WERI-Rb-1 (cell line): ENCODE measurements around the gene KSR1.

Source experiments
- DNase-seq: peaks from one replicate; pipeline ENCODE4 v3.0.0-alpha.2; 2020
- H3K27ac ChIP-seq: fragments of 250-450 bp; sonication (Bioruptor Pico); 2 replicates; pipeline ENCODE4 v1.5.1; 2020; ENCODE audit warnings: mild to moderate bottlenecking, moderate library complexity
- H3K27me3 ChIP-seq: fragments of 250-450 bp; sonication (Bioruptor Pico); 2 replicates; pipeline ENCODE4 v1.5.1; 2021; ENCODE audit warnings: mild to moderate bottlenecking, low read depth, moderate library complexity; ENCODE audit not compliant: insufficient read depth, severe bottlenecking
- H3K36me3 ChIP-seq: fragments of 250-450 bp; sonication (Bioruptor Pico); 2 replicates; pipeline ENCODE4 v1.5.1; 2020; ENCODE audit warnings: mild to moderate bottlenecking, moderate library complexity
- H3K4me3 ChIP-seq: 2 replicates; pipeline ENCODE4 v1.5.1; 2011; ENCODE audit warnings: low read depth, mild to moderate bottlenecking, control low read depth, low read length
- H3K9me3 ChIP-seq: fragments of 250-450 bp; sonication (Bioruptor Pico); 2 replicates; pipeline ENCODE4 v1.5.1; 2021; ENCODE audit warnings: mild to moderate bottlenecking, moderate library complexity; ENCODE audit not compliant: severe bottlenecking
- CTCF ChIP-seq: IDR thresholded peaks from 2 replicates; pipeline ENCODE4 v1.5.1; 2011; ENCODE audit warnings: low read depth, mild to moderate bottlenecking, control low read depth, inconsistent platforms, low read length

The KSR1 gene

GRCh38 chr17:27414271-27414670, 42.0 kb upstream of the KSR1 start:
- Histone ChIP-seq H3K9me3 (no peaks in the 10 kb centered on the region), H3K27ac (no peak overlapping the region), H3K36me3 (no peaks in the 10 kb centered on the region), H3K27me3 (no peaks in the 10 kb centered on the region), H3K4me3 (no peak overlapping the region)
- DNase-seq: no peak
- no peak for TF ChIP-seq CTCF

- H3K27ac ChIP-seq: no peak overlapping the region
- peak; percentile 38; the same call in 1 of the 2 replicates for TF ChIP-seq CTCF
- H3K4me3 ChIP-seq: no peak overlapping the region
- no peaks in the 10 kb centered on the region for H3K9me3 ChIP-seq
- no peak for DNase-seq
- H3K27me3 ChIP-seq: no peaks in the 10 kb centered on the region
- no peaks in the 10 kb centered on the region for H3K36me3 ChIP-seq
Observed at GRCh38 chr17:27414694-27415093, 41.6 kb upstream of the KSR1 start.

- Histone ChIP-seq H3K4me3 (no peak overlapping the region), H3K27ac (no peak overlapping the region), H3K36me3 (no peaks in the 10 kb centered on the region), H3K27me3 (no peaks in the 10 kb centered on the region), H3K9me3 (no peaks in the 10 kb centered on the region)
- TF ChIP-seq CTCF: no peak
- DNase-seq: peak; percentile 17
Observed at GRCh38 chr17:27415120-27415795, 41.0 kb upstream of the KSR1 start.

GRCh38 chr17:27417596-27418365, 38.5 kb upstream of the KSR1 start:
- H3K27ac ChIP-seq: no peak overlapping the region
- TF ChIP-seq CTCF: no peak
- no peak for DNase-seq
- no peaks in the 10 kb centered on the region for H3K9me3 ChIP-seq
- H3K4me3 ChIP-seq: no peak overlapping the region
- no peaks in the 10 kb centered on the region for H3K36me3 ChIP-seq
- H3K27me3 ChIP-seq: no peaks in the 10 kb centered on the region

GRCh38 chr17:27418366-27418615, 38.0 kb upstream of the KSR1 start:
- H3K9me3 ChIP-seq: no peaks in the 10 kb centered on the region
- DNase-seq: no peak
- H3K27me3 ChIP-seq: no peaks in the 10 kb centered on the region
- no peak overlapping the region for H3K4me3 ChIP-seq
- TF ChIP-seq CTCF: no peak
- no peaks in the 10 kb centered on the region for H3K36me3 ChIP-seq
- no peak overlapping the region for H3K27ac ChIP-seq
